Heart left ventricle (tissue), 16 donors: Measurements from ENCODE around the gene MAFG. TPM values are rescaled to one million over a fixed set of nuclear protein-coding genes. Genes with fewer than 3 reads are reported as not detected.

ENCODE experiments used
- ATAC-seq, 4 donors: fragments of 200-7000 bp; cut with Tn5 transposase; one replicate each; pipeline ENCODE4 v1.9.1; 2020 to 2022; ENCODE audit warnings: moderate library complexity in 4 of 4, mild to moderate bottlenecking in 3 of 4, moderate number of reproducible peaks in 1 of 4
- DNase-seq, 5 donors: peaks; one replicate each; pipeline ENCODE4 v3.0.0-alpha.2; 2020
- H3K27ac ChIP-seq, 12 donors: fragments of 200-600 bp; sonication (generic) in 4 of 12; one replicate each; pipeline versions ENCODE4 v1.5.0 to v1.8.0; 2016 to 2022; ENCODE audit warnings: mild to moderate bottlenecking in 2 of 12
- H3K27me3 ChIP-seq, 9 donors: fragments of 200-600 bp; sonication (generic) in 2 of 9; one replicate each; pipeline versions ENCODE4 v1.5.1 to v1.8.0; 2016 to 2022; ENCODE audit warnings: mild to moderate bottlenecking in 3 of 9
- H3K36me3 ChIP-seq, 9 donors: fragments of 200-600 bp; sonication (generic) in 2 of 9; one replicate each; pipeline versions ENCODE4 v1.5.0 to v1.8.0; 2018 to 2022; ENCODE audit warnings: mild to moderate bottlenecking in 2 of 9
- H3K4me1 ChIP-seq, 12 donors: fragments of 200-600 bp; sonication (generic) in 4 of 12; one replicate each; pipeline versions ENCODE4 v1.5.0 to v1.8.0; 2016 to 2022; ENCODE audit warnings: mild to moderate bottlenecking in 3 of 12
- H3K4me3 ChIP-seq, 12 donors: fragments of 200-600 bp; sonication (generic) in 4 of 12; one replicate each; pipeline versions ENCODE4 v1.5.0 to v1.8.0; 2017 to 2022; ENCODE audit warnings: mild to moderate bottlenecking in 9 of 12, moderate library complexity in 4 of 12
- H3K9me3 ChIP-seq, 12 donors: fragments of 200-600 bp; sonication (generic) in 4 of 12; one replicate each; pipeline versions ENCODE4 v1.5.0 to v1.8.0; 2016 to 2022; ENCODE audit warnings: mild to moderate bottlenecking in 1 of 12
- POLR2A ChIP-seq, 2 donors: fragments of 450-650 bp; IDR thresholded peaks; one replicate each; pipeline ENCODE4 v1.6.1; 2017; ENCODE audit warnings: antibody characterized with exemption in 2 of 2, mild to moderate bottlenecking in 2 of 2, moderate library complexity in 2 of 2
- WGBS, 4 donors: extraction: QIAGEN DNeasy Blood & Tissue Kit in 2 of 4; methylation state at CpG; one replicate each; pipeline versions ENCODE4 v1.1.5 to v1.1.7; 2013 to 2018; 5-methylcytosine and 5-hydroxymethylcytosine counted together
- intact Hi-C, 10 donors: fragments of 100-400 bp; cut with DNase I; formaldehyde crosslinking; loops; one replicate each; pipeline versions ENCODE4 v1.11.1 to v1.14.2; 2022
- polyA plus RNA-seq, 2 donors: library from polyadenylated mRNA; stranded (reverse); fragments of 200-250 nt; gene quantifications; one replicate each; pipeline ENCODE4 v1.2.3, GENCODE V29; 2013
- total RNA-seq, 9 donors: library from RNA; depleted of rRNA in 2 of 9; stranded (reverse); fragments of >200 nt in 2 of 9; fragmentation: NEBNext Ultra II Directional in 3 of 9; extraction: Animal tissue kit (Norgen Biotek cat#: 25700) in 3 of 9; gene quantifications; one replicate each; pipeline versions ENCODE4 v1.1.0 to v1.2.4, GENCODE V29; 2016 to 2023
- TF ChIP-seq, protein P1 (sequence below), 12 donors: fragments of 200-600 bp; sonication (generic) in 4 of 12; IDR thresholded peaks; one replicate each; pipeline versions ENCODE4 v1.5.0 to v1.8.0; 2018 to 2022; ENCODE audit warnings: antibody characterized with exemption in 12 of 12, mild to moderate bottlenecking in 5 of 12
- donor health status: ischemic (EF 13 %, LVEDD 7.1; RV severe dilation, severe dysfunction).
- donor health status: healthy with polysubstance abuse.
- donor health status: DM: no; HTN: yes; CAD: no.
- donor health status: DM: no; HTN: no; CAD: no.
- donor health status: ischemic (EF 25% LVEDD 6.9; RV normal size, moderate dysfunction).
- donor health status: ischemic (EF 25% LVEDD 5.7; RV mildly dilated, moderate dysfunction).
- donor health status: healthy.
- donor health status: DM: yes; HTN: yes; CAD: no.
- donor health status: ischemic (EF 35%, LVEDD 5.7; RV mildly dilated, moderate dysfunction).
- donor health status: nonischemic (EF 11% LVEDD 7.7; RV severe dilation, severe dysfunction).
- donor health status: DM: yes; HTN: yes; CAD: no.
- donor health status: PGD.
- donor health status: ischemic (EF 29% LVEDD 5.4; RV normal size, mild dysfunction).
- donor health status: nonischemic (EF 23%, LVEDD 6.1; RV moderate dilation, normal function).

The MAFG gene
- total and polyA plus RNA-seq, 11 donors, result 10.2 to 30.5 (median 18.0) TPM

GRCh38 chr17:81914103-81914850, 13.3 kb downstream of the MAFG start:
- H3K4me1 ChIP-seq, result peaks cover 5 to 56% (median 33%) of the 10 kb centered on the region in 12 donors
- ATAC-seq (no peak), DNase-seq (no peak)
- 95 to 100% (median 97%) methylated on average over 3 to 36 of the region's 36 CpGs for WGBS, 4 donors
- no peaks in the 10 kb centered on the region for H3K27me3 ChIP-seq
- intact Hi-C loops, result no loop called here
- TF ChIP-seq, protein P1, sequence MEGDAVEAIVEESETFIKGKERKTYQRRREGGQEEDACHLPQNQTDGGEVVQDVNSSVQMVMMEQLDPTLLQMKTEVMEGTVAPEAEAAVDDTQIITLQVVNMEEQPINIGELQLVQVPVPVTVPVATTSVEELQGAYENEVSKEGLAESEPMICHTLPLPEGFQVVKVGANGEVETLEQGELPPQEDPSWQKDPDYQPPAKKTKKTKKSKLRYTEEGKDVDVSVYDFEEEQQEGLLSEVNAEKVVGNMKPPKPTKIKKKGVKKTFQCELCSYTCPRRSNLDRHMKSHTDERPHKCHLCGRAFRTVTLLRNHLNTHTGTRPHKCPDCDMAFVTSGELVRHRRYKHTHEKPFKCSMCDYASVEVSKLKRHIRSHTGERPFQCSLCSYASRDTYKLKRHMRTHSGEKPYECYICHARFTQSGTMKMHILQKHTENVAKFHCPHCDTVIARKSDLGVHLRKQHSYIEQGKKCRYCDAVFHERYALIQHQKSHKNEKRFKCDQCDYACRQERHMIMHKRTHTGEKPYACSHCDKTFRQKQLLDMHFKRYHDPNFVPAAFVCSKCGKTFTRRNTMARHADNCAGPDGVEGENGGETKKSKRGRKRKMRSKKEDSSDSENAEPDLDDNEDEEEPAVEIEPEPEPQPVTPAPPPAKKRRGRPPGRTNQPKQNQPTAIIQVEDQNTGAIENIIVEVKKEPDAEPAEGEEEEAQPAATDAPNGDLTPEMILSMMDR (IDR thresholded peaks at IDR 0.05), result no peak
- no peak for TF ChIP-seq POLR2A (IDR thresholded peaks at IDR 0.05)
- peaks cover 0 to 48% (median 36%) of the 10 kb centered on the region in 9 donors for H3K36me3 ChIP-seq
- H3K4me3 ChIP-seq, result no peak overlapping the region
- no peak overlapping the region for H3K27ac ChIP-seq
- H3K9me3 ChIP-seq, result no peaks in the 10 kb centered on the region

DNA sequence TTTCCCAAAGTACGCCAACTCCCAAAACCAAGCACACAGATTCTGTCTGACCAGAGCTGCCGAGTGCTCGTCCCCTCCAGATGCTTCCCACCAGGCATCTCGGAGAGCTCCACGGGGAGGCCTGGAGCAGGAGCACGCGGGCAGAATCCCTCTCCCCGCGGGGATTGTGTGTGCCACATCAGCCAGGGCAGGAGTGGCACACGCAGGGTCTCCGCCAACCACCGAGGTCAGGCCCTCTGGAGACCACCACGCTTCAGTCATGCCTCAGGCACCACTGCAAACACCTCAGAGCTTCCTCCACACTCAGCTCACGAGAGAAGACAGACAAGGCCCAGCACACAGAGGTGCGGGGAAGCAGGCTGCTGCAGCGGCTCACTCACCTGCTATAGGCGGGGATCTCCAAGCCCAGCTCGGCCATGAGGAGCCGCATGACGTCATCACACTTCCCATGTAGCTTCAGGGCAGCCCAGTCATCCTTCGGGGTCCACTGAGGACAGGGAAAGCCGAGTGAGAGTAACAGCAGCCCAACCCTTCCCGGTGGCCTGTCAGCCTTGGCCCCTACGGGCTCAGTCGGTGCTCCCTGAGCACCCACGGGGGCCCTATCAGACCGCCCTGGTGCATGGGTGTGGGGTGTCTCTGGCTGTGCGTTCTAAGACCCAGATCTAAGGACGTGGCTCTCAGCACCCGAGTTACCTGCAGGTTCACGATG, 14.0 kb downstream of the MAFG start:
- H3K36me3 ChIP-seq, result peaks cover 0 to 47% (median 35%) of the 10 kb centered on the region in 9 donors

GRCh38 chr17:81912441-81913309, 14.9 kb downstream of the MAFG start:
- ATAC-seq (no peak), DNase-seq (no peak)
- peaks cover 0 to 56% (median 38%) of the 10 kb centered on the region in 9 donors for H3K36me3 ChIP-seq
- H3K4me3 ChIP-seq, result no peak overlapping the region
- WGBS, 4 donors, result 94% methylated on average over 22 to 32 of the region's 32 CpGs
- no peak overlapping the region for H3K27ac ChIP-seq
- no peaks in the 10 kb centered on the region for H3K9me3 ChIP-seq
- TF ChIP-seq, protein P1 (IDR thresholded peaks at IDR 0.05), result no peak
- no peak for TF ChIP-seq POLR2A (IDR thresholded peaks at IDR 0.05)
- intact Hi-C loops, result no loop called here
- no peaks in the 10 kb centered on the region for H3K27me3 ChIP-seq
- H3K4me1 ChIP-seq, result peaks cover 5 to 44% (median 28%) of the 10 kb centered on the region in 12 donors

More for the DNA sequence above, 14.0 kb downstream of the MAFG start:
- Histone ChIP-seq H3K4me3 (no peak overlapping the region), H3K27ac (no peak overlapping the region), H3K9me3 (no peaks in the 10 kb centered on the region), H3K4me1 (peaks cover 5 to 49% (median 33%) of the 10 kb centered on the region in 12 donors), H3K27me3 (no peaks in the 10 kb centered on the region)
- 92 to 95% (median 95%) methylated on average over 15 to 31 of the region's 31 CpGs for WGBS, 4 donors
- intact Hi-C loops, result no loop called here
- DNase-seq (no peak), ATAC-seq (no peak)
- TF ChIP-seq, protein P1 (IDR thresholded peaks at IDR 0.05), result no peak
- no peak for TF ChIP-seq POLR2A (IDR thresholded peaks at IDR 0.05)
